H1 (cell line): ENCODE data around the gene SMYD3.

ENCODE experiments used
- CEBPB ChIP-seq: IDR thresholded peaks from 2 replicates; pipeline ENCODE4 v1.6.1; 2012; ENCODE audit warnings: low read depth, low read length
- EP300 ChIP-seq, 2 experiments: IDR thresholded peaks; 1 replicate in 1 of 2; 2 replicates in 1 of 2; pipeline ENCODE4 v1.6.1; 2011 to 2012; ENCODE audit warnings: low read depth in 2 of 2, low read length in 2 of 2, mild to moderate bottlenecking in 2 of 2, borderline replicate concordance in 1 of 2, inconsistent platforms in 1 of 2, moderate library complexity in 1 of 2
- EZH2 ChIP-seq: fragments of 200-600 bp; sonication (generic); IDR thresholded peaks from 2 replicates; pipeline ENCODE4 v1.7.1; 2012; ENCODE audit warnings: low read depth, mild to moderate bottlenecking, moderate library complexity, low read length, inconsistent platforms; ENCODE audit not compliant: severe bottlenecking
- HDAC2 ChIP-seq, 2 experiments: fragments of 300-600 bp in 1 of 2; sonication (generic) in 1 of 2; IDR thresholded peaks; 2 replicates each; pipeline ENCODE4 v1.6.1; 2011 to 2012; ENCODE audit warnings: low read depth in 2 of 2, low read length in 2 of 2, mild to moderate bottlenecking in 2 of 2, moderate library complexity in 2 of 2, borderline replicate concordance in 1 of 2, inconsistent platforms in 1 of 2
- KDM1A ChIP-seq: fragments of 200-600, 300-600 bp; sonication (generic); IDR thresholded peaks from 2 replicates; pipeline ENCODE4 v1.7.1; 2016; ENCODE audit warnings: mild to moderate bottlenecking, low read length, borderline replicate concordance
- NRF1 ChIP-seq: IDR thresholded peaks from 2 replicates; pipeline ENCODE4 v1.6.1; 2011; ENCODE audit warnings: mild to moderate bottlenecking, low read depth, low read length, improper control_type of control experiment
- POLR2A ChIP-seq, 2 experiments: IDR thresholded peaks; 1 replicate in 1 of 2; 2 replicates in 1 of 2; pipeline ENCODE4 v1.6.1; 2011; ENCODE audit warnings: low read depth in 2 of 2, low read length in 2 of 2, mild to moderate bottlenecking in 2 of 2; ENCODE audit errors: control extremely low read depth in 1 of 2
- POLR2AphosphoS5 ChIP-seq: IDR thresholded peaks from 2 replicates; pipeline ENCODE4 v1.6.1; 2011; ENCODE audit warnings: low read depth, low read length
- POU5F1 ChIP-seq: IDR thresholded peaks from 2 replicates; pipeline ENCODE4 v1.6.1; 2011; ENCODE audit warnings: low read depth, mild to moderate bottlenecking, low read length, moderate library complexity
- SUZ12 ChIP-seq: fragments of 200-600 bp; sonication (generic); IDR thresholded peaks from 2 replicates; pipeline ENCODE4 v1.6.1; 2012; ENCODE audit warnings: mild to moderate bottlenecking, inconsistent platforms, low read length, moderate library complexity, mixed read lengths
- TEAD4 ChIP-seq: IDR thresholded peaks from 2 replicates; pipeline ENCODE4 v1.6.1; 2012; ENCODE audit warnings: low read depth, low read length, inconsistent platforms, mixed read lengths
- TF ChIP-seq, protein P1 (sequence below), 3 experiments: IDR thresholded peaks; 1 replicate in 2 of 3; 2 replicates in 1 of 3; pipeline versions ENCODE4 v1.5.1 to v1.6.1; 2011; ENCODE audit warnings: low read length in 3 of 3, mild to moderate bottlenecking in 3 of 3, inconsistent platforms in 2 of 3, low read depth in 1 of 3, moderate library complexity in 1 of 3; ENCODE audit not compliant: insufficient read depth in 1 of 3; ENCODE audit errors: control extremely low read depth in 1 of 3

DNA sequence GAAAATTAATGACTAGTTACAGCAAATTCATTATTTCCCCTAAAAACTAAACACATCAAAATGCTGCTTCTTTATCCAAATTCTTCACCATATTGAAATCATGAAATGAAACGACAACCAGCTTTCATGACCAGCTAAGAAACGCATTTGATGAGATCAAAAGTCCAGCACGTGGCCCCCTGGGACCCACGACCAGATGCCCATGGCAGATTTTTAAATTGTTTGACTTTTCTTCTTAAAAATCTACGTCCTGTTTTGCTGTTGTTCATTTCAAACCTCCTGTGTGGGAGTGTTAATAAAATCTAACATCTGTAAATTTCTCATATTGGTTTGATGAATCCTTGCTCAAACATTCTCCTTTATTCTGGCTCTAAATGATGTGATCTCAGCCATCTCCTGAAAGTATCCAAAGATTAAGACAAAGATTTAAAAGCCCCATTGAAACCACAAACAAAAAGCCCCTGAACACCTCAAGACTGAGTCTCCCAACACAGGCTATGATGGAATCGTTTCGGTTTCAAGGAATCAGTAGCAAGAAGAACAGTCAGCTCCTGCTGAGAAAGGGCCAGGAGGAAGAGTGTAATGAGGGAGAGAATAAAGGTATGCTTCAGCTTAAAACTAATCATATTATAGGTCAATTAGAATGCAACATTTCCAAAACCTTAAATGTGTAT, 523.6 kb downstream of the SMYD3 start:
- TF ChIP-seq NRF1 (no peak), TEAD4 (no peak), POLR2AphosphoS5 (no peak), HDAC2 (IDR thresholded peaks at IDR 0.05; ENCODE audit: borderline replicate concordance in 1 of 2, low read depth in 2 of 2, low read length in 2 of 2) (no peak), POLR2A (IDR thresholded peaks at IDR 0.05; ENCODE audit: control extremely low read depth in 1 of 2, low read depth in 2 of 2, low read length in 2 of 2) (no peak), EZH2 (no peak), CEBPB (no peak), KDM1A (no peak), EP300 (IDR thresholded peaks at IDR 0.05; ENCODE audit: borderline replicate concordance in 1 of 2, low read depth in 2 of 2, low read length in 2 of 2) (no peak), SUZ12 (no peak), POU5F1 (no peak)
- TF ChIP-seq, protein P1, sequence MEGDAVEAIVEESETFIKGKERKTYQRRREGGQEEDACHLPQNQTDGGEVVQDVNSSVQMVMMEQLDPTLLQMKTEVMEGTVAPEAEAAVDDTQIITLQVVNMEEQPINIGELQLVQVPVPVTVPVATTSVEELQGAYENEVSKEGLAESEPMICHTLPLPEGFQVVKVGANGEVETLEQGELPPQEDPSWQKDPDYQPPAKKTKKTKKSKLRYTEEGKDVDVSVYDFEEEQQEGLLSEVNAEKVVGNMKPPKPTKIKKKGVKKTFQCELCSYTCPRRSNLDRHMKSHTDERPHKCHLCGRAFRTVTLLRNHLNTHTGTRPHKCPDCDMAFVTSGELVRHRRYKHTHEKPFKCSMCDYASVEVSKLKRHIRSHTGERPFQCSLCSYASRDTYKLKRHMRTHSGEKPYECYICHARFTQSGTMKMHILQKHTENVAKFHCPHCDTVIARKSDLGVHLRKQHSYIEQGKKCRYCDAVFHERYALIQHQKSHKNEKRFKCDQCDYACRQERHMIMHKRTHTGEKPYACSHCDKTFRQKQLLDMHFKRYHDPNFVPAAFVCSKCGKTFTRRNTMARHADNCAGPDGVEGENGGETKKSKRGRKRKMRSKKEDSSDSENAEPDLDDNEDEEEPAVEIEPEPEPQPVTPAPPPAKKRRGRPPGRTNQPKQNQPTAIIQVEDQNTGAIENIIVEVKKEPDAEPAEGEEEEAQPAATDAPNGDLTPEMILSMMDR (IDR thresholded peaks at IDR 0.05; ENCODE audit: control extremely low read depth in 1 of 3, insufficient read depth in 1 of 3, low read depth in 1 of 3, low read length in 3 of 3): no peak
